Measurements from ENCODE around the gene IDH2.
"Not testable (repeated sequence)": the region's sequence is repeated elsewhere in the genome, so short reads cannot be mapped to it uniquely, and the experiment has no call there.

The IDH2 gene

GRCh38 chr15:90101969-90102890 is at the start of gene IDH2:
Gene IDH2, minus strand, starts transcription at chr15:90102468. Its CDS starts 78 bp downstream, at chr15:90102390.
- peak within 1 kb of the TSS; percentile 77 for H3K4me3 Mint-ChIP-seq
- H3K27ac Mint-ChIP-seq = peak within 1 kb of the TSS; percentile 86
- peaks cover 50% of the 10 kb centered on the region for H3K4me1 Mint-ChIP-seq
- DNase-seq (ENCODE audit: low spot score in 2 of 2) (peak; percentile 72 to 86), ATAC-seq (peak; percentile 87)
- no peaks in the 10 kb centered on the region for H3K9me3 Mint-ChIP-seq
- peaks cover 11% of the 10 kb centered on the region for H3K36me3 Mint-ChIP-seq

GRCh38 chr15:90150551-90150950 is 48.3 kb upstream of the IDH2 start:
- not testable (repeated sequence) for H3K4me3 Mint-ChIP-seq; DNase-seq (ENCODE audit: low spot score in 2 of 2); H3K9me3 Mint-ChIP-seq; H3K27ac Mint-ChIP-seq; ATAC-seq; H3K36me3 Mint-ChIP-seq
- peaks cover 11% of the 10 kb centered on the region for H3K4me1 Mint-ChIP-seq

- no peaks in the 10 kb centered on the region for H3K9me3 Mint-ChIP-seq
- no peak overlapping the region for H3K4me3 Mint-ChIP-seq
- DNase-seq (ENCODE audit: low spot score in 2 of 2) = no peak
- H3K4me1 Mint-ChIP-seq = peaks cover 11% of the 10 kb centered on the region
- no peak for ATAC-seq
- no peak overlapping the region for H3K27ac Mint-ChIP-seq
- no peaks in the 10 kb centered on the region for H3K36me3 Mint-ChIP-seq
Observed at GRCh38 chr15:90149609-90150340, 47.5 kb upstream of the IDH2 start.

GRCh38 chr15:90146198-90146761 is 44.0 kb upstream of the IDH2 start:
- not testable (repeated sequence) for H3K36me3 Mint-ChIP-seq; H3K4me3 Mint-ChIP-seq; DNase-seq (ENCODE audit: low spot score in 2 of 2); ATAC-seq; H3K27ac Mint-ChIP-seq; H3K9me3 Mint-ChIP-seq
- H3K4me1 Mint-ChIP-seq = peaks cover 34% of the 10 kb centered on the region

- ATAC-seq = no peak
- H3K4me1 Mint-ChIP-seq = peaks cover 34% of the 10 kb centered on the region
Observed at GRCh38 chr15:90145761-90146160, 43.5 kb upstream of the IDH2 start.

GRCh38 chr15:90145259-90145658 is 43.0 kb upstream of the IDH2 start:
- H3K4me3 Mint-ChIP-seq = no peak overlapping the region
- H3K9me3 Mint-ChIP-seq = no peaks in the 10 kb centered on the region
- no peaks in the 10 kb centered on the region for H3K36me3 Mint-ChIP-seq
- H3K4me1 Mint-ChIP-seq = peaks cover 34% of the 10 kb centered on the region
- no peak overlapping the region for H3K27ac Mint-ChIP-seq
- DNase-seq (ENCODE audit: low spot score in 2 of 2) = no peak
- no peak for ATAC-seq

More at GRCh38 chr15:90145761-90146160, 43.5 kb upstream of the IDH2 start:
- no peaks in the 10 kb centered on the region for H3K9me3 Mint-ChIP-seq
- no peak overlapping the region for H3K27ac Mint-ChIP-seq
- no peaks in the 10 kb centered on the region for H3K36me3 Mint-ChIP-seq
- DNase-seq (ENCODE audit: low spot score in 2 of 2) = no peak
- H3K4me3 Mint-ChIP-seq = no peak overlapping the region

DNA sequence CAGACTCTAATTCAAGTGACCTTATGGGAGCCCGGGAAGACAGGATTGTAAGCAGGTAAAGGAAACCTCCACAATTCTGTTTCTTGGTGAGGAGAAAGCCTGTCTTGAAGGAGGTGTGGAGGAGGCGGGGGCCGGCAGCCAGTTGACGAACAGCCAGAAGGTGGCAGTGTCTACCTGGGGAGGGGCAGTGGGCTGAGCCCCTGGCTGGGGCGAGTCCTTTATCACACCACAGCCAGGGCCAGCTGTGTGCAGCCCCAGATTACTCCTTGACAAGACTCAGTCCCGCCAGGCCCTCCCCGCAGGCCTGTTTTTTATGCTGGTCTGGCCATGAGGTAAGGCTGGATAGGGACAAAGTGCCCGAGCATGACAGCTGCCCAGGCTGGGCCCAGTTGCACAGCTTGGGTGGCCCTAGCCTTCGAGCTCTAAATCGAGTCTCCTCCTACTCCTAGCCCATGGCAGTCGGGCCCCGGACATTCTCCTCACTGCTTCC is 40.9 kb upstream of the IDH2 start:
- ATAC-seq (peak; percentile 85), DNase-seq (ENCODE audit: low spot score in 2 of 2) (peak; percentile 31 to 82)
- Mint-ChIP-seq H3K36me3 (no peaks in the 10 kb centered on the region), H3K4me3 (peak overlapping the region; percentile 38), H3K9me3 (no peaks in the 10 kb centered on the region), H3K4me1 (peaks cover 34% of the 10 kb centered on the region), H3K27ac (no peak overlapping the region)

DNA sequence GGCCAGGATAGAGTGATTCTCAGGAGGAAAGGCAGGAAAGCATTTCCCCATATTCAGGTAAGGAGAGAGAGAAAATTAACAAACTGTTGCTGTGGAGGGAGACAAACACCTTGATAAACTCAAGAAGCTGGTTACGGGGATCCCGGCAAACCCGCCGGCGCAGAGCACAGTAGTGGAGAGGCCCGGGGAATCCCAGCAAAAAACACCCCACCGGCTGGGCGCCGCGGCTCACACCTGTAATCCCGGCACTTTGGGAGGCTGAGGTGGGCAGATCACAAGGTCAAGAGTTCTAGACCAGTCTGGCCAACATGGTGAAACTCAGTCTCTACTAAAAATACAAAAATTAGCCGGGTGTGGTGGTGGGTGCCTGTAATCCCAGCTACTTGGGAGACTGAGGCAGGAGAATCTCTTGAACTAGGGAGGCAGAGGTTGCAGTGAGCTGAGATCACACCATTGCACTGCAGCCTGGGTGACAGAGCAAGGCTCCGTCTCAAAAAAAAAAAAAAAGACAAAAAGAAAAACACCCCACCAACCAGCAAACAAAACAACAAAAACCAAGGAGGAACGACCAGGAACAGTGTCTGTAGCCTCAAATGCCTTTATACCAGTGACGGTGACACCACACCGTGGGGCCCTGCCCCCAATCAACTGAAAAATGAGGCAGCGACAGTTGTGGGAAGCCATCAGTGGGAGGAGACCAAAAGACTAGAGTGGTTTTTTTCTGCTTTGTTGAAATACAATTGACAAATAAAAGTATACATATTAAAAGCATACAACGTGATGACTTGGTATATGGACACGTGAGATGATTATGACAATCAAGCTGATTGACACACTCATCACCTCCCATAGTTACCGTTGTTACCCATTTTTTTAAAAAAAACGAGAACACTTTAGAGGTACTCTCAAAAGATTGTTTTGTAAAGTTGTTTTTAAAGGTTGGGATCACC is 40.2 kb upstream of the IDH2 start:
- Mint-ChIP-seq H3K4me3 (peak overlapping the region; percentile 38), H3K27ac (no peak overlapping the region), H3K9me3 (no peaks in the 10 kb centered on the region), H3K36me3 (no peaks in the 10 kb centered on the region), H3K4me1 (peaks cover 34% of the 10 kb centered on the region)
- DNase-seq (ENCODE audit: low spot score in 2 of 2) = peak in 1 of 2 donors; percentile 22
- peak; percentile 88 for ATAC-seq

- DNase-seq (ENCODE audit: low spot score in 2 of 2) = no peak
- ATAC-seq = no peak
- H3K9me3 Mint-ChIP-seq = no peaks in the 10 kb centered on the region
- H3K4me1 Mint-ChIP-seq = peaks cover 34% of the 10 kb centered on the region
- H3K36me3 Mint-ChIP-seq = no peaks in the 10 kb centered on the region
- peak overlapping the region; percentile 3 for H3K27ac Mint-ChIP-seq
- H3K4me3 Mint-ChIP-seq = peak overlapping the region; percentile 38
Observed at GRCh38 chr15:90141646-90142045, 39.4 kb upstream of the IDH2 start.

- H3K9me3 Mint-ChIP-seq, H3K27ac Mint-ChIP-seq, ATAC-seq, H3K4me3 Mint-ChIP-seq, H3K36me3 Mint-ChIP-seq: not testable (repeated sequence)
- H3K4me1 Mint-ChIP-seq = peaks cover 34% of the 10 kb centered on the region
- peak in 1 of 2 donors; percentile 54 for DNase-seq (ENCODE audit: low spot score in 2 of 2)
Observed at GRCh38 chr15:90139549-90139948, 37.3 kb upstream of the IDH2 start.

DNA sequence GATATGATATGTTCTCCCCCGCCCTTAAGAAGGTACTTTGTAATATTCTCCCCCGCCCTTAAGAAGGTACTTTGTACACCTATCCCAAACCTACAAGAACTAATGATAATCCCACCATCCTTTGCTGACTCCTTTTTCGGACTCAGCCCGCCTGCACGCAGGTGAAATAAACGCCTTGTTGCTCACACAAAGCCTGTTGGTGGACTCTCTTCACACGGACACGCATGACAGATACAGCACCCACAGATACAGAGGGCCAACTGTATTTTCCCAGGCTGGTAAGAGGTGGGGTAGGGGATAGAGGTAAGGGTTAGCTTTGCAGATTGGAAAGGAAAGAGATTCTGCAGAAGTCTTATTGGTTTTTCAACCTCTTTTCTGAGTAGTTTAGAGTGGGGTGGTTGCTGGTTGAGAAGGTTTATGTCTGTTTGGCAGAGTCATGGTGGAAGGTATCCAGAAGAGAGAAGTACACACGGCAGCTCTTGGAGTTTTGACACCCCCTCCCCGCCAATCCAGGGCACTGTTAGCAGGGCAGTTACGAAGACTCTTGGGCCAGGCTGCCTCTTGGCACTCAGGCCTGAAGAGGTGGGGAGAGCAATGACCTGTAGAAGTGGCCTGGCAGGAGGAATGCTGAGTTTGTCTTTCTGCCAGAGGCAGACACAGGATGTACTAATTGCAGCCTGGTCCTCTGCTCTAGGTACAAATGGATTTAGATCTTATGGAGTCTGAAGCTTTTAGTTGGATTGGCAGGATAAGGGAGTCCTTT is 36.0 kb upstream of the IDH2 start:
- Mint-ChIP-seq H3K4me1 (peaks cover 30% of the 10 kb centered on the region), H3K36me3 (no peaks in the 10 kb centered on the region), H3K27ac (no peak overlapping the region), H3K9me3 (no peaks in the 10 kb centered on the region), H3K4me3 (no peak overlapping the region)
- DNase-seq (ENCODE audit: low spot score in 2 of 2) = no peak
- no peak for ATAC-seq

GRCh38 chr15:90132437-90132836 is 30.2 kb upstream of the IDH2 start:
- Mint-ChIP-seq H3K9me3 (no peaks in the 10 kb centered on the region), H3K27ac (no peak overlapping the region), H3K36me3 (no peaks in the 10 kb centered on the region), H3K4me3 (no peak overlapping the region), H3K4me1 (no peaks in the 10 kb centered on the region)
- DNase-seq (ENCODE audit: low spot score in 2 of 2) = no peak
- no peak for ATAC-seq

DNA sequence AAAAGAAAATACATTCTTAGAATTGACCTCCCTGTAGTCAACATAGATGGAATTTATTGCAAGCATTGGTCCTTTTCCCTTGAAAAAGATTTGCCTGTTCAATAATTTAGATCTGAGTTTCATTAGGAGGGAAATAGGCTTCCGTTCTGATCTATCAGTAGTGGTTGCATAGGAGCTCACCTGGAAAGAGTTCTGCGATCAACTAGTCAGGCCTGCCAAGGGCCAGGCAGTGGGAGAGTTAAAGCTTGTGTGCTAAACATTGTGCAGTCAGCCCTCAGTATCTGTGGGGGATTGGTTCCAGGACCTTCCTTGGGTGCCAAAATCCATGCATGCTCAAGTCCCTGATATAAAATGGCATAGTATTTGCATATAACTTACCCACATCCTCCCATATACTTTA is 29.6 kb upstream of the IDH2 start:
- ATAC-seq (no peak), DNase-seq (ENCODE audit: low spot score in 2 of 2) (no peak)
- no peaks in the 10 kb centered on the region for H3K9me3 Mint-ChIP-seq
- H3K4me3 Mint-ChIP-seq = no peak overlapping the region
- no peaks in the 10 kb centered on the region for H3K36me3 Mint-ChIP-seq
- H3K27ac Mint-ChIP-seq = no peak overlapping the region
- H3K4me1 Mint-ChIP-seq = no peaks in the 10 kb centered on the region

DNA sequence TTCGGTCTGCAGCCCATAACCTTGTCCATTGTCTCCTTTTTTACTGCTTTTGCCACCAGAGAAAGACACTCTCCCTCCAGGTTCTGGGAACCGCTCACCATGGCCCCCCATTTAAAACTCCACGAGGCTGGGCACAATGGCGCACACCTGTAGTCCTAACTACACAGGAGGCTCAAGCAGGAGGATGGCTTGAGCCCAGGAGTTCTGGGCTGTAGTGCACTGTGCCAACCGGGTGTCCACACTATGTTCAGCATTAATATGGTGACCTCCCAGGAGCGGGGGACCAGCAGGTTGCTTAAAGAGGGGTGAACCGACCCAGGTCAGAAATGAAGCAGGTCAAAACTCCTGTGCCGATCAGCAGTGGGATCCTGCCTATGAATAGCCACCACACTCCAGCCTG is 28.0 kb upstream of the IDH2 start:
- ATAC-seq (no peak), DNase-seq (ENCODE audit: low spot score in 2 of 2) (no peak)
- H3K4me1 Mint-ChIP-seq = no peaks in the 10 kb centered on the region
- no peaks in the 10 kb centered on the region for H3K36me3 Mint-ChIP-seq
- no peaks in the 10 kb centered on the region for H3K9me3 Mint-ChIP-seq
- H3K27ac Mint-ChIP-seq = no peak overlapping the region
- no peak overlapping the region for H3K4me3 Mint-ChIP-seq
